ENCODE results near the gene PRKG1.

GRCh38 chr10:51080311-51081006 is 6.2 kb downstream of the PRKG1 start:
- TF ChIP-seq CTCF (IDR thresholded peaks at IDR 0.05) (no peak), POLR2A (IDR thresholded peaks at IDR 0.05) (no peak)
